NCI-H1436 (cell line): Measurements from ENCODE around the gene CLDN18.

Experiments
- DNase-seq: peaks from one replicate; lab custom pipeline; 2025; lab: John Stamatoyannopoulos, UW

CLDN18 gene

GRCh38 chr3:138009476-138010272 lies at the start of gene CLDN18:
Gene CLDN18, plus strand, starts transcription at chr3:138010165. Its CDS starts 61 bp downstream, at chr3:138010226.
- no peak for DNase-seq

- DNase-seq: no peak
These were observed 47.7 kb upstream of the CLDN18 start for GRCh38 chr3:137962251-137962650.

GRCh38 chr3:137963463-137963862 lies 46.5 kb upstream of the CLDN18 start:
- no peak for DNase-seq

GRCh38 chr3:137970914-137971831 lies 38.8 kb upstream of the CLDN18 start:
- peak; percentile 1 for DNase-seq

GRCh38 chr3:137972396-137972795 lies 37.6 kb upstream of the CLDN18 start:
- no peak for DNase-seq

GRCh38 chr3:137978328-137978727 lies 31.6 kb upstream of the CLDN18 start:
- no peak for DNase-seq

- no peak for DNase-seq
These were observed 22.2 kb upstream of the CLDN18 start for GRCh38 chr3:137987723-137988122.

- no peak for DNase-seq
These were observed 21.8 kb upstream of the CLDN18 start for GRCh38 chr3:137988152-137988551.

- no peak for DNase-seq
These were observed 21.0 kb upstream of the CLDN18 start for GRCh38 chr3:137988982-137989381.

GRCh38 chr3:137990427-137990826 lies 19.5 kb upstream of the CLDN18 start:
- no peak for DNase-seq

- no peak for DNase-seq
These were observed 17.4 kb upstream of the CLDN18 start for GRCh38 chr3:137992592-137992991.

- DNase-seq: no peak
These were observed 11.6 kb upstream of the CLDN18 start for GRCh38 chr3:137998121-137999042.

GRCh38 chr3:138003069-138003468 lies 6.9 kb upstream of the CLDN18 start:
- no peak for DNase-seq

- no peak for DNase-seq
These were observed 4.3 kb upstream of the CLDN18 start for GRCh38 chr3:138005627-138006026.

GRCh38 chr3:138007898-138008297 lies 2.1 kb upstream of the CLDN18 start:
- DNase-seq: no peak

- DNase-seq: no peak
These were observed 267 bp downstream of the CLDN18 start for GRCh38 chr3:138010273-138010590.

- no peak for DNase-seq
These were observed 1.8 kb downstream of the CLDN18 start for GRCh38 chr3:138011722-138012121.

GRCh38 chr3:138012526-138012925 lies 2.6 kb downstream of the CLDN18 start:
- no peak for DNase-seq

GRCh38 chr3:138016065-138016464 lies 6.1 kb downstream of the CLDN18 start:
- DNase-seq: no peak

- DNase-seq: no peak
These were observed 9.5 kb downstream of the CLDN18 start for GRCh38 chr3:138019281-138020069.

- DNase-seq: no peak
These were observed 13.8 kb downstream of the CLDN18 start for GRCh38 chr3:138023754-138024153.
